Mammary epithelial cell (primary cell): ENCODE data around the gene TMEM114.

Source experiments
- EZH2 ChIP-seq: IDR thresholded peaks from 2 replicates; pipeline ENCODE4 v1.6.1; 2012; ENCODE audit warnings: low read length, inconsistent platforms, borderline replicate concordance
- TF ChIP-seq, protein P1 (sequence below), 2 donors: IDR thresholded peaks in 1 of 2; conservative IDR thresholded peaks in 1 of 2; 2 replicates each; pipeline ENCODE4 v1.5.1; 2011 to 2012; ENCODE audit warnings: inconsistent platforms in 2 of 2, low read length in 2 of 2, mild to moderate bottlenecking in 2 of 2, control low read depth in 1 of 2, low read depth in 1 of 2; ENCODE audit not compliant: insufficient read depth in 1 of 2; ENCODE audit errors: extremely low read depth in 1 of 2

DNA sequence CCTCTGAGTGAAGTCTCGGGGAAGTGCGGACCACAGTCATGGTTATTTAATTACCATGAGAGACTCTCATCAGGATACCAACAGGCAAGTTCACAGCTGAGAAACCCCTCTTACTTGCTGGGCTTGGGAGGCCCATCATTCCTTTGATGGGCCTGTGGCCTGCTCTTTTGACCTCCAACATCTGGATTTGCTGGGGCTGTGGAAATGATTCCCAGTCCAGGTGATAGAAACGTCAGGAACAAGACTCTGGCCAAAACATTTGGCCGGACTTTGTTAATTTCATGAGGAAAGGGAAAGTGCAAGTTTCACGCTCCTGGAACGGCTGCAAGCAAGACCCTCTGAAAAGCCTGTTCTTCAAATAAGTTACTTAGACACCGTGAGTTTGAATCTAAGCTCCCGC, 42.5 kb downstream of the TMEM114 start:
- TF ChIP-seq, protein P1, sequence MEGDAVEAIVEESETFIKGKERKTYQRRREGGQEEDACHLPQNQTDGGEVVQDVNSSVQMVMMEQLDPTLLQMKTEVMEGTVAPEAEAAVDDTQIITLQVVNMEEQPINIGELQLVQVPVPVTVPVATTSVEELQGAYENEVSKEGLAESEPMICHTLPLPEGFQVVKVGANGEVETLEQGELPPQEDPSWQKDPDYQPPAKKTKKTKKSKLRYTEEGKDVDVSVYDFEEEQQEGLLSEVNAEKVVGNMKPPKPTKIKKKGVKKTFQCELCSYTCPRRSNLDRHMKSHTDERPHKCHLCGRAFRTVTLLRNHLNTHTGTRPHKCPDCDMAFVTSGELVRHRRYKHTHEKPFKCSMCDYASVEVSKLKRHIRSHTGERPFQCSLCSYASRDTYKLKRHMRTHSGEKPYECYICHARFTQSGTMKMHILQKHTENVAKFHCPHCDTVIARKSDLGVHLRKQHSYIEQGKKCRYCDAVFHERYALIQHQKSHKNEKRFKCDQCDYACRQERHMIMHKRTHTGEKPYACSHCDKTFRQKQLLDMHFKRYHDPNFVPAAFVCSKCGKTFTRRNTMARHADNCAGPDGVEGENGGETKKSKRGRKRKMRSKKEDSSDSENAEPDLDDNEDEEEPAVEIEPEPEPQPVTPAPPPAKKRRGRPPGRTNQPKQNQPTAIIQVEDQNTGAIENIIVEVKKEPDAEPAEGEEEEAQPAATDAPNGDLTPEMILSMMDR (conservative IDR thresholded peaks at IDR 0.05 in 1 of 2, IDR thresholded peaks at IDR 0.05 in 1 of 2; ENCODE audit: extremely low read depth in 1 of 2, insufficient read depth in 1 of 2, low read depth in 1 of 2, low read length in 2 of 2) = no peak
- no peak for TF ChIP-seq EZH2
